HG03520 (cell line): ENCODE measurements around the gene PLS1.

Experiments
- ATAC-seq: cut with Tn5 transposase; IDR thresholded peaks from one replicate; pipeline ENCODE4 v1.9.1; 2021; ENCODE audit warnings: mild to moderate bottlenecking, moderate library complexity; ENCODE audit not compliant: unreplicated experiment

The PLS1 gene

DNA sequence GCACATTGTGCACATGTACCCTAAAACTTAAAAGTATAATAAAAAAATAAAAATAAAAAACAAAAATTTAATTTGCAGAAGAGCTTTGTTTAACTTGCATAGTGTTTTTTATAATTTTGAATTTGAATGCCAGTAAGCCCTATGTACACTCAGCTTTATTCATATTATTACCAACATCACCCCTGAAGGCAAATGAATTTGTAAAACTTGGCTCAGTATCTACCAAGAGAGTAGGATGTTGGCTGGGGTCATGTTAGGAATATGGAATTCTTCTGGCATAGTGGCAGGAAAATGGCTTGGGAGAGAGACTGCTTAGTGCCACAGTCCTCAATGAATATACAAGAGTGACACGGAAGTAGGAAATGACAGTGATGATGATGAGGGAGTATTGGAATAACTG lies 158.3 kb downstream of the PLS1 start:
- ATAC-seq, result no peak
